Activated CD4-positive, alpha-beta T cell treated with anti-CD3 and anti-CD28 coated beads for 4 hours (primary cell): ENCODE data around the gene GCN1.
A peak's percentile ranks its signal among the peaks of the same experiment; 100 is the strongest.

Source experiments
- DNase-seq, 2 donors: peaks; one replicate each; pipeline ENCODE4 v3.0.0-alpha.2; 2020

The GCN1 gene

GRCh38 chr12:120136093-120136770 lies 58.3 kb downstream of the GCN1 start:
- no peak for DNase-seq

- no peak for DNase-seq
Observed at GRCh38 chr12:120134307-120134980, 60.1 kb downstream of the GCN1 start.

DNA sequence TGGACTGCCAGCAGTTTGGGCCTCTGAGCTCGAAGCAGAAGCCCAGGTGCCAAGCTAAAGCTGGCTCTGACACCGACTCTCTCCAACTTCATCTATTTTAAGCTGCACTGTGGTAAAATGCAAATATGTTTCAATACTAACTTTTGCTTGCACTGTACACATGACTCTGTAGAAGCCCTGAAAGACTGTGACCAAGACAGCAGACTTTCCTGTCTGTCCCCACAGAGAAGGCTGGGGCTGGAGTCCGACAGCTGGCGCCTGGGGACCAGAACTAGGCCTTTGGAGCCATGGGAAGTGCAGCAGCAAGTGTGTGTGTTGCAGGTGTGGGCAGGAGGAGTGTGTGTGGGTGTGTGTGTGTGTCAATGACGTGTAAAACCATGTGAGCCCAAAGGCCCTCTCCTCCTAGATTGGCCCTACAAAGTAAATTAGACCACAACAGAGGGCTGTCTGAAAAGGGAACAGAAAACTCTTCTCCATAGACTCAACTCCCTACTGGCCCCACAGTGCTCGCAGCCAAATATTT lies 61.6 kb downstream of the GCN1 start:
- no peak for DNase-seq

DNA sequence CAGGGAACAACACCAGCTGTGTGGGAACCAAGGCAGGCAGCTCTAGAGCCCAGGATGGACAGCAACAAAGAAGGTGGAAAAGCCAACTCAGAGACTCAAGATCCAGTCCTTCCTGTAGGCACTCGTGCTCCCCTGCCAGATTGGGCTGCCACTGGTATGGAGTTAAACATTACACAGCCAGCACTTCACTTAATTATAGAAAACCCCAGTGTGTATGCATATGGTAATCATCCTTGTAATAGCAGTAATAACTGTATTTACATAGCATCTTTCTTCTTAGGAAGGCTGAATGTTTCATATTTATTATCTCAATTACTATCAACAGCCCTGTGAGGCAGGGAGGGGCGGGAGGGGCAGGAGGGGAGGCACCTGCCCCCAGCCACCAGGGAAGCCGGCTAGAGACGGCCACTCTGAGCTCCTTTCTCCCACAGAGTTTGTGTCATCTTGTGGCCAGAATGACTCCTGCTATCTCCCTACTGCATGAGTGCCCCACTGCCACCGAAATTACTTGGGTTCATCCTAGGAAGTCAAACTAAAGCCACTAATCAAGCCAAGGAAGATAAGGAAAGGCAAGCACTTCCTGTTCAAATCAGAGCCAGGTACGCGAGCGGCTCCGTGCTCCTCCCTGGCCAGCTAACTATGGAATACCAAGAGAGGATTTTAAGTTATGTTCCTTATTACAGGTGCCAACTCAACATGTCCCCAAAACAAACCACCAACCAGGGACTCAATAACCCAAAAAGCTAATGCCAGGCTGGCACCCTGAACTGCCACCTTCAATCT lies 62.3 kb downstream of the GCN1 start:
- no peak for DNase-seq

- DNase-seq: no peak
Observed at GRCh38 chr12:120131116-120131515, 63.4 kb downstream of the GCN1 start.

- no peak for DNase-seq
Observed at GRCh38 chr12:120130011-120130410, 64.5 kb downstream of the GCN1 start.

GRCh38 chr12:120126635-120127005 lies 67.9 kb downstream of the GCN1 start:
- DNase-seq: no peak

DNA sequence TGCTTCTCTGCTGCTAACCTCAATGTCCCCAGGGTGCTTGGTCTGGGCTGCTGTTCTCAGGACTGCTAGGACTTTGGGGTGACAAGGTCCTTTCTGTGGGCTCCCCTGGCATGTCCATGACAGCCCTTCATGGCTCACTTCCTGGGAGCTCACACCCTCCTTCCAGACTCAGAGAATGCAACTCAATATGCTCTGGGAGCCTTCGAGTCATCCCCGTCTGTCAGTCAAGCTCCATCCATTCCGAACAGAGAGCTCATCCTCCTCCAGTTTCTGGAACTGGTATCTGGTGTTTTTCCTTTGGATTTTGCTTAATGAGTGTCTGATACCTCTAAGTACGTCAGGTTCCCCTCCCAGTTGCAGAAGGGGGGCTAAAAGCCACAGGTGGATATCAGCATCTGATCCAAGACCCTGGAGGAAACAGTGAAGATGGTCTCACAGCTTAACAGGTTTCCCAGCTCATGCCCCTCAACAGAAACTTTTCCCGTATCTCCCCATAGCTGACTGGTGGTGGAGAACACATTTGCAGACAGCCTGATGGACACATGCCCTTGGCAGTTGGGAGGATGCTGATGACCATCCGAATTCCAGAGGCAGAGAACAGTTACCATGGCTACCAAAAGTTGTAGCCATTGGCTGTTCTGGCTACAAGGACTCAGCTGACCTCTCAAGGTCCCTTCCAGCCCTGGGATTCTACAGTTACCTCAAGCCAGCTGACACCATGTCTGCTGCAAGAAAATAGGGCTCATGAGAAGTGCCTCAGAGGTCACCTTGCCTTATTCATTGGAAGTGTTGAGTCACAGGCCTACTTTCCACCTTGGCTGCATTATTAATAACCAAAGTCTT lies 68.5 kb downstream of the GCN1 start:
- peak in 1 of 2 donors; percentile 19 for DNase-seq

GRCh38 chr12:120125029-120125428 lies 69.5 kb downstream of the GCN1 start:
- no peak for DNase-seq

- no peak for DNase-seq
Observed at GRCh38 chr12:120121766-120122293, 72.7 kb downstream of the GCN1 start.

- DNase-seq: no peak
Observed at GRCh38 chr12:120121343-120121742, 73.2 kb downstream of the GCN1 start.

- DNase-seq: peak; percentile 28 to 32
Observed at GRCh38 chr12:120119271-120119973, 75.1 kb downstream of the GCN1 start.

DNA sequence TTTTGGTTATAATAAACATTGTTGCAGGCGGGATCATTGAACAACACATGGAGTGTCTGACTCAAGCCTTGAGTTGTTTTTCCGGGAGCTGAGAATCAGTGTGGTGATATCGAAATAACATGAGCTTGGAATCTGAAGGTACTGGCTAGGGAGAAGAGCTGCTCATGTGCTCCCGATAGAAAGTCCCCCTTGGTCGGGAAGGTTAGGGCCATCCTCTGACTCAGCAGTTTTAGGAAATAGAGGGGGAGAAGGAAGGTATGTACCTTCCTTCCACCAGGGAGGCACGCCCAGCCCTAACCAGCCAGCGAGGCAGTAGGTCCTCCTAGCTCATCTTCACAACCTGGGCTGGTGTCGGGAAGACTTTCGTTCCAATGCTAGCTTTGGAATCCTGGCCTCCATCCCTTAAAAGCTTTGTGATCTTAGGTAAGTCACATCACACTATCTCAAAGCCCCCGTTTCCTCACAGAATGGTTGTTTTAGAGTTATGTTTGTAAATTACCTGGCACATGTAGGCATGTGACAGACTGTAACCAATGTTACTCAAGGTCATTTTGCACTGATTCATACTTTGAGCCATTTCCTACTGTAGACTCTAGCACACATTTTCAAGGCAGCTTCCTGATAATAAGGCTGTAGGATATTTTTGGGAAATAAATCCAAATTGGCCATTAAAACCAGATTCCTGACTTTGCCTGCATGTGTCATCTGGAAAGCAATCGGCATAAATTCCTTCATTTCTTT lies 76.0 kb downstream of the GCN1 start:
- no peak for DNase-seq

DNA sequence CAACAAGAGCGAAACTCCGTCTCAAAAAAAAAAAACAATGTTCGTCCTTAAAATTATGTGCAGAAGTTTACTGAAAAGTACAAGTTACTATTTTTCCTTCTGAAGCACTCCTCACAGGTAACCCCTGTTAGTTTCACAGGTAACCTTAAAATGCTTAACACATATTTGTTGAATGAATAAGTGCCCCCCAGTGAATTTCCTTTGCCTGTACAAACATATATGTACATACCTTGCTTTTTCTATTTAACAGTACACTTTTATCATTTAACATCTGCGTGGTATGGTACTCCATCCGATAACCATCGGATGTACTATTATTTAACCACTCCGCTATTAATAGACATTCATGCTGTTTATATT lies 76.6 kb downstream of the GCN1 start:
- no peak for DNase-seq

DNA sequence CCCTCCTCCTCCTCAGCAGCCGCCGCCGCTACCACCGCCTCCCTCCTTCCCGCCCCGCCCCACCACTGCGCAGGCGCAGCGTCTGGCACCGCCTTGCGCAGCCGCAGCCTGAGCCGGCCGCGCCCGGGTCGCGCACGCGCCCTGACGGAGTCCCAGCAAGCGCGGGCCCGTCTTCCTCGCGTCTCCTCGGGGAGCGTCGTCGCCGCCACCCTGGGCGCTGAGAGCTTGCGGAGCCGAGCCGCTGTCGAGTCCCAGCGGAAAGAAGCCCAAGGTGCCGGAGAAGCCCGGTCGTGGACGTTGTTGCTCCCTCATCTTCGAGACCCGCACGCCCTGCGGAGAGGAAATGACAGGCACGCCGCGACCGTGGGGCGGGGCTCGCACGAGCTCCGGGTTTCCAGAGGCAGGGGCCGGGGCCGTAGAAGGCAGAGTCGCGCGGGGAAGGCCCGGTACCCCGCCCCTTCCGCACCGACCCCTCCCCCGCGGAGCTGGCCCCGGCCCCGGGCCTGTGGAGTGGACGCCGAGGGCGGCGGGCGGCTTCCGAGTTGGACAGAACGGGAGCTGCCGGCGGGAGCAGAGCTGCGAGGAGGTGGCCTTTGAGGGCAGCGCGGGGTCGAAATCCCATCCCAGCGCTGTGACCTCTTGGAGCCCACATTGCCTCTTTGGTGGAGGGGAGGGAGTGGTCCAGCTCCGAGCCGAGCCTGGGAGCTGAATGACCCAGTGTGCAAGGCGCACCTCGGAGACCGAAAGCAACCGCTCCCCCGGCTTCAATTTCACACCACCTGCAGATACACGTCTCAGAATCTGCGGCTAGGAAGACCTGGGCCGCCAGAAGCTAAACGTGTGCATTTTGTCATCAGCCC lies 77.5 kb downstream of the GCN1 start:
- peak; percentile 96 to 97 for DNase-seq

GRCh38 chr12:120116441-120116791 lies 78.1 kb downstream of the GCN1 start, which contains the start of gene RAB35:
RAB35 (minus strand) TSS chr12:120116753; CDS start chr12:120116650, 103 bp downstream.
- DNase-seq: no peak

- no peak for DNase-seq
Observed at GRCh38 chr12:120115692-120116440, 78.6 kb downstream of the GCN1 start.

- no peak for DNase-seq
Observed at GRCh38 chr12:120115066-120115465, 79.4 kb downstream of the GCN1 start.
